Measurements from ENCODE around the gene ACTRT2. TPM values are rescaled to one million over a fixed set of nuclear protein-coding genes. Genes with fewer than 3 reads are reported as not detected.

The ACTRT2 gene
- total RNA-seq, 4 donors from 2014 or later = not detected

DNA sequence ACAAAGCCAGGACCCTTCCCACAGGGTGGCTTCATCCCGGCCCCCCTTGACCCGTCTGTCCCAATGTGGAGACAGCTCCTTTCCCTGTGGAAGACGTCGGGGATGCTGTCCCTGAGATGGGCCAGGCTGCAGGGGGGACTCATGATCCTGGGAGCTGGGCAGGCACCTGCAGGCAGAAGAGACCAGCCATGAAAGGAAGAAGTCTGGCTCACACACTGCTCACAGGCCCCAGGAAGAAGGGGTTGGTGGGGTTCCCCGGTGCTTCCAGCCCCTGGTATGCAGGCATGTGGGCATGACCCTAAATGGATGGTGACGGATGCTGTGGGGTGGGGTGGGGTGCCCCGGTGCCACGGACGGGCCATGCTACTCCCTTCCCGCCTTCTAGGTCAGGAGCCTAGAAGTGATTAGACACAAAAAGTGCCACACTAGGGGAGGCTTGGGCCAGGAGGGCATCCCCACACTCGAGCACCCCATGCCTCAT is 8.3 kb downstream of the ACTRT2 start:
- Histone ChIP-seq H3K4me3 (no peak overlapping the region), H3K27me3 (peaks cover 84% of the 10 kb centered on the region), H3K9me3 (no peaks in the 10 kb centered on the region), H3K27ac (no peak overlapping the region), H3K36me3 (no peaks in the 10 kb centered on the region), H3K4me1 (no peaks in the 10 kb centered on the region)
- TF ChIP-seq POLR2A (IDR thresholded peaks at IDR 0.05) = no peak
- TF ChIP-seq POLR2AphosphoS5 (IDR thresholded peaks at IDR 0.05) = no peak
- TF ChIP-seq, protein P1, sequence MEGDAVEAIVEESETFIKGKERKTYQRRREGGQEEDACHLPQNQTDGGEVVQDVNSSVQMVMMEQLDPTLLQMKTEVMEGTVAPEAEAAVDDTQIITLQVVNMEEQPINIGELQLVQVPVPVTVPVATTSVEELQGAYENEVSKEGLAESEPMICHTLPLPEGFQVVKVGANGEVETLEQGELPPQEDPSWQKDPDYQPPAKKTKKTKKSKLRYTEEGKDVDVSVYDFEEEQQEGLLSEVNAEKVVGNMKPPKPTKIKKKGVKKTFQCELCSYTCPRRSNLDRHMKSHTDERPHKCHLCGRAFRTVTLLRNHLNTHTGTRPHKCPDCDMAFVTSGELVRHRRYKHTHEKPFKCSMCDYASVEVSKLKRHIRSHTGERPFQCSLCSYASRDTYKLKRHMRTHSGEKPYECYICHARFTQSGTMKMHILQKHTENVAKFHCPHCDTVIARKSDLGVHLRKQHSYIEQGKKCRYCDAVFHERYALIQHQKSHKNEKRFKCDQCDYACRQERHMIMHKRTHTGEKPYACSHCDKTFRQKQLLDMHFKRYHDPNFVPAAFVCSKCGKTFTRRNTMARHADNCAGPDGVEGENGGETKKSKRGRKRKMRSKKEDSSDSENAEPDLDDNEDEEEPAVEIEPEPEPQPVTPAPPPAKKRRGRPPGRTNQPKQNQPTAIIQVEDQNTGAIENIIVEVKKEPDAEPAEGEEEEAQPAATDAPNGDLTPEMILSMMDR (IDR thresholded peaks at IDR 0.05) = no peak
- TF ChIP-seq EP300 (IDR thresholded peaks at IDR 0.05) = no peak
- WGBS, 2 donors (ENCODE audit: low coverage in 1 of 2) = 87% methylated on average over 6 of the region's 11 CpGs; no CpG with 5 or more reads in 1 of the 2 donors
- no peak for ATAC-seq

GRCh38 chr1:3029991-3030662 is 8.9 kb downstream of the ACTRT2 start:
- Histone ChIP-seq H3K27ac (no peak overlapping the region), H3K4me3 (no peak overlapping the region), H3K4me1 (no peaks in the 10 kb centered on the region), H3K36me3 (no peaks in the 10 kb centered on the region), H3K9me3 (no peaks in the 10 kb centered on the region), H3K27me3 (peaks cover 80% of the 10 kb centered on the region)
- 93% methylated on average over 11 of the region's 32 CpGs; no CpG with 5 or more reads in 1 of the 2 donors for WGBS, 2 donors (ENCODE audit: low coverage in 1 of 2)
- TF ChIP-seq, protein P1 (IDR thresholded peaks at IDR 0.05) = no peak
- no peak for TF ChIP-seq EP300 (IDR thresholded peaks at IDR 0.05)
- no peak for TF ChIP-seq POLR2A (IDR thresholded peaks at IDR 0.05)
- no peak for TF ChIP-seq POLR2AphosphoS5 (IDR thresholded peaks at IDR 0.05)
- no peak for ATAC-seq

DNA sequence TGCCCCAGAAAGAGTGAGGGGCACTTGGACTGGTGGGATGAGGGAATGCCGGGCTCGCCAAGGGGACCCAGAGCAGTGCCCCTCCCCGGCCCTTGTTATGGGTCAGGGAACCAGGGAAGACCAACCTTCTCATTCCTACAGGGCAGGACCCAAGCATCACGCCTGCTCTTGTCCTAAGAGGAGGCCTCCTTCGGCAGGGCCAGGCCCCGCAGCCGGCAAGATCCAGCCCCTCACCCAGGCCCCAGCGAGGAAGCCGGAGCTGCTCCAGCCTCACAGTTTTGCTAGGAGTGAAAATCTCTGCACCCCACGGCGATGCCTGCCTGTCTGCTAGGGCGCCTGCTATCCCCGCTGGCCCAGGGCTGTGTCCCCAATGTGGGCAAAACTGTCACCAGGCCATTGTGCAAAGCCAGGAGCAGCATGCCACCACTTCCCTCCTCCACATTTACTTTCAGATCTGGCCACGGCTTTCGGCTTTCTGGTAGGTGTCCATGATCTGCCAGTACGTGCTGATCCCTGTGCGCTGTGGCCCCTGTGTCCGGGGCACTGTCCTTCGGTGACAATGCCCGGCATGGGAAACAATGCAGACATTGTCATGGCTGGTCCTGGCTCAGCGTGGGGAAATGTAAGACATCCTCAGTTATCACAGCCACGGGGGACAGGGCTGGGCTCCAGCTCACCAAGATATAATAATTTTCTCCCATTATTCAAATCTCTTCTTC is 9.6 kb downstream of the ACTRT2 start:
- no peaks in the 10 kb centered on the region for H3K4me1 ChIP-seq
- TF ChIP-seq, protein P1 (IDR thresholded peaks at IDR 0.05) = no peak
- TF ChIP-seq POLR2AphosphoS5 (IDR thresholded peaks at IDR 0.05) (no peak), EP300 (IDR thresholded peaks at IDR 0.05) (no peak), POLR2A (IDR thresholded peaks at IDR 0.05) (no peak)
- ATAC-seq = no peak
- H3K36me3 ChIP-seq = no peaks in the 10 kb centered on the region
- no peak overlapping the region for H3K4me3 ChIP-seq
- 65 to 76% methylated on average over 7 to 8 of the region's 22 CpGs for WGBS, 2 donors (ENCODE audit: low coverage in 1 of 2)
- no peaks in the 10 kb centered on the region for H3K9me3 ChIP-seq
- H3K27ac ChIP-seq = no peak overlapping the region
- peaks cover 80% of the 10 kb centered on the region for H3K27me3 ChIP-seq

- H3K4me3 ChIP-seq = no peak overlapping the region
- no peaks in the 10 kb centered on the region for H3K9me3 ChIP-seq
- 77 to 88% methylated on average over 4 to 5 of the region's 35 CpGs for WGBS, 2 donors (ENCODE audit: low coverage in 1 of 2)
- peaks cover 86% of the 10 kb centered on the region for H3K27me3 ChIP-seq
- H3K36me3 ChIP-seq = no peaks in the 10 kb centered on the region
- H3K27ac ChIP-seq = no peak overlapping the region
- ATAC-seq = no peak
- no peaks in the 10 kb centered on the region for H3K4me1 ChIP-seq
- TF ChIP-seq EP300 (IDR thresholded peaks at IDR 0.05) (no peak), POLR2AphosphoS5 (IDR thresholded peaks at IDR 0.05) (no peak), POLR2A (IDR thresholded peaks at IDR 0.05) (no peak)
- TF ChIP-seq, protein P1 (IDR thresholded peaks at IDR 0.05) = no peak
These were observed 10.3 kb downstream of the ACTRT2 start for GRCh38 chr1:3031401-3032221.

All from gastroesophageal sphincter (tissue), 4 donors.